Measurements from ENCODE around the gene OCEL1.

OCEL1 gene

DNA sequence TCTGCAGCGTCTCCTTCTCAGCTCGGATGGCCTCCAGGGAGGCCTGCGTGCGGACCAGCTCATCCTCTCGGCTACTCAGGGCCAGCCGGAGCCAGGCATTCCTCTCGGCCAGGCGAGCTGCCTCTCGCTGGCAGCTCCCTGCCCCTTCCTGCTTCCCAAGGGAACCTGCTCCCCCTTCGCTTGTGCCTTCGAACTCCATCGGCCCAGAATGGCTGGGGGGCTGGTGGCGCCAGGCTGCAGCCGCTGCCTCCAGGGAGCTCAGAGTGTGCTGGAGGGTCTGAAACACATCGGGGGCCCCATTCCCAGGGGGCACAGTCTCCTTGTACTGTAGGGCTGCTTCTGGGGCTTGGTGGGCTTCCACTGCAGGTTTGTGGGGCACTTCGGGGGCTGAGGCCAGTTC lies 36.5 kb downstream of the OCEL1 start:
- Histone ChIP-seq H3K4me3 (ENCODE audit: low read depth, low read length) (no peak overlapping the region), H3K9me3 (ENCODE audit: severe bottlenecking) (peaks cover 25% of the 10 kb centered on the region), H3K27me3 (ENCODE audit: insufficient read depth, low read depth, severe bottlenecking) (no peaks in the 10 kb centered on the region), H3K27ac (no peak overlapping the region), H3K36me3 (no peaks in the 10 kb centered on the region; the same call in 1 of the 2 replicates)
- TF ChIP-seq, protein P1, sequence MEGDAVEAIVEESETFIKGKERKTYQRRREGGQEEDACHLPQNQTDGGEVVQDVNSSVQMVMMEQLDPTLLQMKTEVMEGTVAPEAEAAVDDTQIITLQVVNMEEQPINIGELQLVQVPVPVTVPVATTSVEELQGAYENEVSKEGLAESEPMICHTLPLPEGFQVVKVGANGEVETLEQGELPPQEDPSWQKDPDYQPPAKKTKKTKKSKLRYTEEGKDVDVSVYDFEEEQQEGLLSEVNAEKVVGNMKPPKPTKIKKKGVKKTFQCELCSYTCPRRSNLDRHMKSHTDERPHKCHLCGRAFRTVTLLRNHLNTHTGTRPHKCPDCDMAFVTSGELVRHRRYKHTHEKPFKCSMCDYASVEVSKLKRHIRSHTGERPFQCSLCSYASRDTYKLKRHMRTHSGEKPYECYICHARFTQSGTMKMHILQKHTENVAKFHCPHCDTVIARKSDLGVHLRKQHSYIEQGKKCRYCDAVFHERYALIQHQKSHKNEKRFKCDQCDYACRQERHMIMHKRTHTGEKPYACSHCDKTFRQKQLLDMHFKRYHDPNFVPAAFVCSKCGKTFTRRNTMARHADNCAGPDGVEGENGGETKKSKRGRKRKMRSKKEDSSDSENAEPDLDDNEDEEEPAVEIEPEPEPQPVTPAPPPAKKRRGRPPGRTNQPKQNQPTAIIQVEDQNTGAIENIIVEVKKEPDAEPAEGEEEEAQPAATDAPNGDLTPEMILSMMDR (IDR thresholded peaks at IDR 0.05; ENCODE audit: low read depth, low read length): no peak
- no peak for DNase-seq

DNA sequence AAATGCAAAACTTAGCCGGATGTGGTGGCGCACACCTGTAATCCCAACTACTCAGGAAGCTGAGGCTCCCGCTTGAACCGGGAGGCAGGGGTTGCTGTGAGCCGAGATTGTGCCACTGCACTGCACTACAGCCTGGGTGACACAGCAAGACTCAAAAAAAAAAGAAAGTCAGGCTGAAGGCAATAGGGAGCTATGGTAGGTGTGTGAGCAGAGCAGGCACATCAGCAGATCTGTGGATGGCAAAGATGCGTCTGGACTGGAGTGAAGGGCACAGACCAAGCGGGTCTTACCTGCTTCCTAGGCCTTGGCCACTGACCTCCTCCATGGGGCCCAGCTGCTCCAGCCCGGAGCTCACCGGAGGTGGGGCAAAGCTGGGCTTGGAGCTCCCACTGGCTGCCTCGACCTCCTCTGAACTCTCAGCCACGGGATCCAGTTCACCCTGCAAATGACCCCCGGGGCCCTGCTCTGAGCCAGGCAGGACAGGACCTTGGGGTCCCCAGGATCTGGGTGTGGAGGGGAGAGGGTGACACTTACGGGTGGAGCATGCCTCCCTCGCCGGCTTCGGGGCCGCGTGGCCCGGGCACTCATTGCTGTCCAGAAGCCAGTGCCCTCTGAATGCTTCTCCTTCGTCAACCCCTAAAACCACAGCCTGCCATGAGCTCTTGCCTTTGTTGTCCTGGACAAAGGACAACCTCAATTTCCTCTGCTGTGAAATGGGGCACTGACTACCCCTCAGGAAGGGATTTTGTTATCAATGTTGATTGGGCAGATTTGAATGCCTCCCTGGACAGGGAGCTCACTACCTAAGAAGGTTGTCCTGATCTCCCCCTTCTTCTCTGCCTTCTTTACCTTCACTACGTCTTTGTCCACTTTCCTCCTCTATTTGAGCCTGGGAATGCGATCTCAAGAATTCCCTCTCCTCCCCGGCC lies 38.0 kb downstream of the OCEL1 start:
- H3K4me3 ChIP-seq (ENCODE audit: low read depth, low read length): no peak overlapping the region
- no peaks in the 10 kb centered on the region for H3K27me3 ChIP-seq (ENCODE audit: insufficient read depth, low read depth, severe bottlenecking)
- DNase-seq: no peak
- H3K9me3 ChIP-seq (ENCODE audit: severe bottlenecking): peaks cover 17% of the 10 kb centered on the region
- TF ChIP-seq, protein P1 (IDR thresholded peaks at IDR 0.05; ENCODE audit: low read depth, low read length): no peak
- no peak overlapping the region for H3K27ac ChIP-seq
- H3K36me3 ChIP-seq: peaks cover 5% of the 10 kb centered on the region

DNA sequence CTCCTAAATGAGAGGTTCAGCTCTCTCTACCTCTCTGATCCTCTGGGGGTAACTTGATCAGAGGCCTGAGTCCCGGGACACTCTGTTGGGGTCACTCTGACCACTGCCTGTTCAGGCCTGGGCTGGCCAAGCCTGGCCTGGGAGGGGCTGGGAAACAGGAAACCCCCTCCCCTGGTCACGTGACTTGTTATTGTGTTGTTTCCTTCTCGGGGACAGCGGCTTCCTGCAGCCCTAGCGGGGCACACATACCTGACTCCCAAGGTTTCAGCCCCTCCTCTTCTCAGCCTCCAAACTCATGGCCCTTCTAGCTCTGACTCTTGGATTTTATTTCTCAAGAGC lies 38.6 kb downstream of the OCEL1 start, which contains the start of gene USHBP1:
USHBP1 (minus strand) TSS at position 105 of the 339 bp plus-strand sequence. CDS start 446 bp downstream, outside the sequence.
- peaks cover 8% of the 10 kb centered on the region for H3K36me3 ChIP-seq
- peaks cover 10% of the 10 kb centered on the region for H3K9me3 ChIP-seq (ENCODE audit: severe bottlenecking)
- H3K4me3 ChIP-seq (ENCODE audit: low read depth, low read length): no peak within 1 kb of the TSS
- TF ChIP-seq, protein P1 (IDR thresholded peaks at IDR 0.05; ENCODE audit: low read depth, low read length): no peak
- DNase-seq: no peak
- no peak within 1 kb of the TSS for H3K27ac ChIP-seq
- no peaks in the 10 kb centered on the region for H3K27me3 ChIP-seq (ENCODE audit: insufficient read depth, low read depth, severe bottlenecking)

DNA sequence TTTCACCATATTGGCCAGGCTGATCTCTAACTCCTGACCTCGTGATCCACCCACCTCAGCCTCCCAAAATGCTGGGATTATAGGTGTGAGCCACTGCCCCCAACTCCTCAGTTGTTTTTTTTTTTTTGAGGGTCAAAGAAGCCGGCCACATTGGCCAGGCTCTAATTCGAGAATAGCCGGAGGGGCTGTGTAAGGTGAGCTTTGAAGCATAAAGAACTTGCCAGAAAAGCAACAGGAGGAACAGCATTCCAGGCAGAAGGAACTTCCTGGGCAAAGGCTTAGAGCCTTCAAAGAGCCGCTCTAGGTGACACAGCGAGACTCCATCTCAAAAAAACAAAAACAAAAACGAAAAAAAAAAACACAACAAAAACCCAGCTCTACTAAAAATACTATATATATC lies 40.0 kb downstream of the OCEL1 start:
- Histone ChIP-seq H3K36me3 (peaks cover 13% of the 10 kb centered on the region), H3K9me3 (ENCODE audit: severe bottlenecking) (no peaks in the 10 kb centered on the region), H3K27me3 (ENCODE audit: insufficient read depth, low read depth, severe bottlenecking) (no peaks in the 10 kb centered on the region), H3K4me3 (ENCODE audit: low read depth, low read length) (no peak overlapping the region), H3K27ac (no peak overlapping the region)
- DNase-seq: no peak
- TF ChIP-seq, protein P1 (IDR thresholded peaks at IDR 0.05; ENCODE audit: low read depth, low read length): no peak

DNA sequence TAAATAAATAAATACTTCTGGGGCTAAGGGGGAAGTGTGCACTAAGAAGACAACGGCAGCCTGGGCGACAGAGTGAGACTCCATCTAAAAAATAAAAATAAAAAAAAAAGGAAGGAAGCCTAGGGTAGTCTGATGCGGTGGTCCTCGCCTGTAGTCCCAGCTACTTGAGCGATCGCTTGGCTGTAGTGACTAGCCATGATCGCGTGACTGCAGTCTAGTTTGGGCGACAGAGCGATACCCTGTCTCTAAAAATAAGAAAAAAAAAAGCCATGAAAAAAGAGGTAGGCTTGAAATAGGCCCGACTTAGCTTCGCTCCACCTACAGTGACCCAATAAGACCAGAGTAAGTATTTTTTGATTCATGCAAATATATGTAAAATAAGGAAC lies 40.6 kb downstream of the OCEL1 start:
- H3K9me3 ChIP-seq (ENCODE audit: severe bottlenecking): no peaks in the 10 kb centered on the region
- DNase-seq: no peak
- no peak overlapping the region; the same call in 1 of the 2 replicates for H3K27ac ChIP-seq
- TF ChIP-seq, protein P1 (IDR thresholded peaks at IDR 0.05; ENCODE audit: low read depth, low read length): no peak
- peaks cover 19% of the 10 kb centered on the region for H3K36me3 ChIP-seq
- no peak overlapping the region for H3K4me3 ChIP-seq (ENCODE audit: low read depth, low read length)
- H3K27me3 ChIP-seq (ENCODE audit: insufficient read depth, low read depth, severe bottlenecking): no peaks in the 10 kb centered on the region
